ENCODE measurements around the gene KAT6B.

GRCh38 chr10:74869635-74870034 lies 43.2 kb downstream of the KAT6B start:
- TF ChIP-seq CTCF (IDR thresholded peaks at IDR 0.05) (no peak), POLR2A (IDR thresholded peaks at IDR 0.05) (no peak)
